HEK293T (cell line): ENCODE results near the gene YJU2.

Experiments used
- ARNT ChIP-seq: fragments of 450-650 bp; IDR thresholded peaks from 2 replicates; pipeline ENCODE4 v1.6.1; 2017; ENCODE audit warnings: mild to moderate bottlenecking
- FOXM1 ChIP-seq: fragments of 450-650 bp; IDR thresholded peaks from 2 replicates; pipeline ENCODE4 v1.6.1; 2017; ENCODE audit warnings: mild to moderate bottlenecking, borderline replicate concordance
- NFRKB ChIP-seq: fragments of 450-650 bp; IDR thresholded peaks from 2 replicates; pipeline ENCODE4 v1.6.1; 2016; ENCODE audit warnings: mild to moderate bottlenecking, moderate library complexity
- SP1 ChIP-seq: fragments of 450-650 bp; IDR thresholded peaks from 2 replicates; pipeline ENCODE4 v1.6.1; 2017
- SUZ12 ChIP-seq: fragments of 450-650 bp; IDR thresholded peaks from 2 replicates; pipeline ENCODE4 v1.6.1; 2016; ENCODE audit warnings: mild to moderate bottlenecking
- TARDBP ChIP-seq: fragments of 450-650 bp; IDR thresholded peaks from 2 replicates; pipeline ENCODE4 v1.6.1; 2016

- TF ChIP-seq FOXM1: no peak
- TF ChIP-seq ARNT: no peak
- TF ChIP-seq SP1: no peak
- TF ChIP-seq TARDBP: no peak
- TF ChIP-seq NFRKB: no peak
- no peak for TF ChIP-seq SUZ12
These were observed 53.7 kb downstream of the YJU2 start for GRCh38 chr19:4300589-4300988.
